Trophoblast cell (in vitro differentiated cells and primary cell): ENCODE measurements around the gene PITPNB.

Source experiments
- DNase-seq, 2 donors: peaks; one replicate each; pipeline ENCODE4 v3.0.0-alpha.2; 2016
- H2AFZ ChIP-seq: 2 replicates; pipeline ENCODE4 v1.6.1; 2013; ENCODE audit warnings: low read length, moderate library complexity, mild to moderate bottlenecking; ENCODE audit not compliant: insufficient read depth, poor library complexity
- H2AK5ac ChIP-seq: 2 replicates; pipeline ENCODE4 v1.6.1; 2013; ENCODE audit warnings: mild to moderate bottlenecking, low read length
- H2BK120ac ChIP-seq: 2 replicates; pipeline ENCODE4 v1.6.1; 2013; ENCODE audit warnings: low read length, mild to moderate bottlenecking, moderate library complexity; ENCODE audit not compliant: insufficient read depth, poor library complexity
- H2BK12ac ChIP-seq: 2 replicates; pipeline ENCODE4 v1.6.1; 2013; ENCODE audit warnings: mild to moderate bottlenecking, low read length, moderate library complexity
- H2BK5ac ChIP-seq: 2 replicates; pipeline ENCODE4 v1.6.1; 2013; ENCODE audit warnings: low read length, low read depth, moderate library complexity, mild to moderate bottlenecking; ENCODE audit not compliant: poor library complexity
- H3K14ac ChIP-seq: 2 replicates; pipeline ENCODE4 v1.6.1; 2013; ENCODE audit warnings: mild to moderate bottlenecking, low read length
- H3K18ac ChIP-seq: 2 replicates; pipeline ENCODE4 v1.6.1; 2013; ENCODE audit warnings: mild to moderate bottlenecking, low read length
- H3K23ac ChIP-seq: 2 replicates; pipeline ENCODE4 v1.6.1; 2013; ENCODE audit warnings: low read length
- H3K27ac ChIP-seq: 2 replicates; pipeline ENCODE4 v1.5.1; 2013; ENCODE audit warnings: low read depth, mild to moderate bottlenecking, inconsistent platforms, low read length, moderate library complexity
- H3K27me3 ChIP-seq: 2 replicates; pipeline ENCODE4 v1.6.1; 2013; ENCODE audit warnings: inconsistent platforms, mild to moderate bottlenecking, low read length, moderate library complexity; ENCODE audit not compliant: insufficient read depth
- H3K36me3 ChIP-seq, 2 experiments: 1 replicate in 1 of 2; 2 replicates in 1 of 2; pipeline ENCODE4 v1.6.1; 2013; ENCODE audit warnings: low read length in 2 of 2, mild to moderate bottlenecking in 2 of 2, moderate library complexity in 1 of 2; ENCODE audit not compliant: insufficient read depth in 2 of 2, control insufficient read depth in 1 of 2
- H3K4ac ChIP-seq: 2 replicates; pipeline ENCODE4 v1.6.1; 2013; ENCODE audit warnings: low read depth, mild to moderate bottlenecking, low read length, moderate library complexity
- H3K4me1 ChIP-seq, 2 experiments: 1 replicate in 1 of 2; 2 replicates in 1 of 2; pipeline ENCODE4 v1.6.1; 2013; ENCODE audit warnings: low read length in 2 of 2, mild to moderate bottlenecking in 2 of 2, moderate library complexity in 1 of 2; ENCODE audit not compliant: insufficient read depth in 2 of 2, control insufficient read depth in 1 of 2
- H3K4me2 ChIP-seq: 2 replicates; pipeline ENCODE4 v1.6.1; 2013; ENCODE audit warnings: inconsistent platforms, mild to moderate bottlenecking, low read length, moderate library complexity
- H3K4me3 ChIP-seq: 2 replicates; pipeline ENCODE4 v1.5.1; 2013; ENCODE audit warnings: mild to moderate bottlenecking, low read depth, low read length, inconsistent platforms
- H3K79me1 ChIP-seq: one replicate; pipeline ENCODE4 v1.6.1; 2013; ENCODE audit warnings: low read length
- H3K79me2 ChIP-seq: 2 replicates; pipeline ENCODE4 v1.6.1; 2013; ENCODE audit warnings: low read length, mild to moderate bottlenecking; ENCODE audit not compliant: control insufficient read depth, insufficient read depth, poor library complexity
- H3K9ac ChIP-seq: 2 replicates; pipeline ENCODE4 v1.6.1; 2013; ENCODE audit warnings: mild to moderate bottlenecking, low read length
- H3K9me3 ChIP-seq: 2 replicates; pipeline ENCODE4 v1.6.1; 2013; ENCODE audit warnings: low read depth, mild to moderate bottlenecking, control low read depth, inconsistent platforms, low read length; ENCODE audit not compliant: insufficient read depth
- H4K12ac ChIP-seq: 2 replicates; pipeline ENCODE4 v1.6.1; 2013; ENCODE audit warnings: low read depth, mild to moderate bottlenecking, low read length, moderate library complexity
- H4K8ac ChIP-seq: 2 replicates; pipeline ENCODE4 v1.6.1; 2013; ENCODE audit warnings: low read depth, mild to moderate bottlenecking, low read length, moderate library complexity
- H4K91ac ChIP-seq: one replicate; pipeline ENCODE4 v1.6.1; 2013; ENCODE audit warnings: low read depth, mild to moderate bottlenecking, low read length, moderate library complexity
- WGBS: extraction: QIAGEN DNeasy Blood & Tissue Kit; methylation state at CpG from one replicate; pipeline ENCODE4 v1.1.7; 2013; ENCODE audit warnings: missing lambda C conversion rate; ENCODE audit not compliant: insufficient read length, insufficient coverage; ENCODE audit errors: extremely low coverage; 5-methylcytosine and 5-hydroxymethylcytosine counted together

Gene PITPNB

DNA sequence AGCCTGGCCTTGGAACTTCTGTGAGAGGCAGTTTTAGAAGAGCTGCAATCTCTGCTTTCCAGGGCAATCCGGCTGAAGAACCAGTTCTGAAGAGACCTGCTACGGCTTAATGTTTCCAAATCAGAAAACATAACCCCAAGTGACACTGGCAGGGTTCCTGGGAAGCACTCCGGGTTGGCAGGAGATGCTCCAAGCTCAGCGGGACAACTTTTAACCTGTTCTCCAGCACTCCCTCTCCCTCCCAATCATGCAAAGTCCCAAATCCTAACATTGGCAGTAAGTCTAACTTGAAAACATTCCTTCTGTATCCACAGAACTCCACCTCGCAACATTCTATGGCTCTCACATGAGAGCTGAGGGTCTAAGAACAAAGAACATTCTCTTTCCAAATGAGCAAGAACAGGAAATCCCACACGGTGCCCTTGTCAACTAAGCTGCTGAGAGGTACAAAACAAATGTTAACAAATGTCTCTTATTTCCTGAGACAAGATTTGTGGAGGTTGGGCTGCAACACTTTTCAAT is 69.0 kb downstream of the PITPNB start:
- Histone ChIP-seq H2AFZ (no peak overlapping the region), H2BK12ac (no peak overlapping the region)
- no CpG with 5 or more reads among the region's 6 CpGs for WGBS

DNA sequence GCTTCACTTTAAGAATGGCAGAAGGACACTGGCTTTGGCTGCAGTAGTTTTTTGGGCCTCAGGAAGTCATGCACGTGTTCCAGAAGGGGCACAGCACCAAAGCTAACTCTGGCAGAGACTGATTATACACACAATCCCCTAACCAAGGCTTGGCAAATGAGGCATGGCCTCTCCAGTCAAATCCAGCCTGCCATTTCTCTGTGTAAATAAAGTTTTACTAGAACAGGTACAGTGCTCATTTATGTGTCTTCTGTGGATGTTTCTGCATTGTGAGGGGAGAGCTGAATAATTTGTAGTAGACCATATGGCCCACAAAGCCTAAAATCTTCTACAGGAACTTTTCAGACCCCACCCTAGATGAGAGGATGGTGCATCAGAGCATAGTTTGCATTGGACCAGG is 71.1 kb downstream of the PITPNB start:
- Histone ChIP-seq H2AK5ac (no peak overlapping the region), H4K12ac (no peak overlapping the region), H3K4me3 (no peak overlapping the region), H3K23ac (no peak overlapping the region), H3K18ac (no peak overlapping the region), H2BK120ac (no peak overlapping the region), H4K91ac (no peak overlapping the region), H3K14ac (no peak overlapping the region), H3K9me3 (peaks cover 2% of the 10 kb centered on the region), H2BK5ac (no peak overlapping the region), H3K4me1 (peaks cover 15 to 18% of the 10 kb centered on the region in 2 experiments), H2AFZ (no peak overlapping the region), H3K9ac (no peak overlapping the region), H3K27me3 (no peaks in the 10 kb centered on the region), H2BK12ac (no peak overlapping the region), H3K4me2 (no peak overlapping the region), H3K79me2 (no peaks in the 10 kb centered on the region), H3K79me1 (no peaks in the 10 kb centered on the region), H4K8ac (no peak overlapping the region), H3K4ac (no peak overlapping the region), H3K36me3 (peaks cover 22 to 44% of the 10 kb centered on the region in 2 experiments), H3K27ac (no peak overlapping the region)
- WGBS: no CpG with 5 or more reads among the region's 1 CpG
- no peak for DNase-seq

More for the DNA sequence above, 69.0 kb downstream of the PITPNB start:
- DNase-seq: no peak
- H3K4ac ChIP-seq: no peak overlapping the region
- no peak overlapping the region for H2BK120ac ChIP-seq
- peaks cover 25 to 49% of the 10 kb centered on the region in 2 experiments for H3K36me3 ChIP-seq
- H4K12ac ChIP-seq: no peak overlapping the region
- H3K4me2 ChIP-seq: no peak overlapping the region
- H2BK5ac ChIP-seq: no peak overlapping the region
- H3K14ac ChIP-seq: no peak overlapping the region
- H3K9ac ChIP-seq: no peak overlapping the region
- H3K27me3 ChIP-seq: no peaks in the 10 kb centered on the region
- H3K23ac ChIP-seq: no peak overlapping the region
- H3K27ac ChIP-seq: no peak overlapping the region
- no peak overlapping the region for H2AK5ac ChIP-seq
- H3K4me1 ChIP-seq: peaks cover 8% of the 10 kb centered on the region in 2 experiments
- H3K4me3 ChIP-seq: no peak overlapping the region
- H4K8ac ChIP-seq: no peak overlapping the region
- H3K9me3 ChIP-seq: peaks cover 2% of the 10 kb centered on the region
- H3K79me2 ChIP-seq: no peaks in the 10 kb centered on the region
- no peak overlapping the region for H4K91ac ChIP-seq
- no peak overlapping the region for H3K18ac ChIP-seq
- H3K79me1 ChIP-seq: no peaks in the 10 kb centered on the region

DNA sequence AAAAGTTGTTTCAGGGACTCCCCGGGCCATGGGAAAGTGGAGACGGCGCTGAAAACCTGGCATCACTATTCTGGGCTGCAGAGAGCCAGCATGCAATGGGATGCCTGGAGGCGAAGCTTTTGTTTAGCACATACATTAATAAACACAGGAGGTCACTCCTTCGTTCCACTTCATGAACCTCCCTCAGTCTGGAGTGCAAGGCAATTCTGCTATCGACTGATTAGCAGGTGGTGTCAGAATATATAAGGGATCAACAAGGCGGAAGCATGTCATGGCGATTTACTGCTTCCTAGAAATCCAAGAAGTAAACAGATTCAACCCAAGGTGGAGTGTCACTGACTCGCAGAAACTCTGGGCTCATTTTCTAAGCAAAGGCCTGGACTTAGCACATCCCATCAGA is 72.1 kb downstream of the PITPNB start:
- H3K27ac ChIP-seq: no peak overlapping the region
- no peak overlapping the region for H2BK5ac ChIP-seq
- no peaks in the 10 kb centered on the region for H3K79me2 ChIP-seq
- no peak overlapping the region for H2BK120ac ChIP-seq
- no peak overlapping the region for H3K23ac ChIP-seq
- H3K36me3 ChIP-seq: peaks cover 24 to 38% of the 10 kb centered on the region in 2 experiments
- H3K79me1 ChIP-seq: no peaks in the 10 kb centered on the region
- H3K9me3 ChIP-seq: peaks cover 2% of the 10 kb centered on the region
- no peak overlapping the region for H3K4me3 ChIP-seq
- H3K14ac ChIP-seq: no peak overlapping the region
- no CpG with 5 or more reads among the region's 9 CpGs for WGBS
- peaks cover 15 to 18% of the 10 kb centered on the region in 2 experiments for H3K4me1 ChIP-seq
- no peak overlapping the region for H2AFZ ChIP-seq
- no peak overlapping the region for H4K8ac ChIP-seq
- no peak overlapping the region for H3K18ac ChIP-seq
- H2AK5ac ChIP-seq: no peak overlapping the region
- H2BK12ac ChIP-seq: no peak overlapping the region
- no peak overlapping the region for H4K12ac ChIP-seq
- H4K91ac ChIP-seq: no peak overlapping the region
- DNase-seq: no peak
- no peaks in the 10 kb centered on the region for H3K27me3 ChIP-seq
- H3K4me2 ChIP-seq: no peak overlapping the region
- H3K9ac ChIP-seq: no peak overlapping the region
- H3K4ac ChIP-seq: no peak overlapping the region

GRCh38 chr22:27846248-27846757 is 72.8 kb downstream of the PITPNB start:
- no peak overlapping the region for H4K12ac ChIP-seq
- no CpG with 5 or more reads among the region's 5 CpGs for WGBS

More at GRCh38 chr22:27846248-27846757, 72.8 kb downstream of the PITPNB start:
- H3K79me2 ChIP-seq: no peaks in the 10 kb centered on the region
- H2BK12ac ChIP-seq: no peak overlapping the region
- peaks cover 15 to 18% of the 10 kb centered on the region in 2 experiments for H3K4me1 ChIP-seq
- no peaks in the 10 kb centered on the region for H3K79me1 ChIP-seq
- H3K36me3 ChIP-seq: peaks cover 27 to 35% of the 10 kb centered on the region in 2 experiments
- no peak overlapping the region for H4K8ac ChIP-seq
- no peaks in the 10 kb centered on the region for H3K27me3 ChIP-seq
- H3K18ac ChIP-seq: no peak overlapping the region
- H3K4me3 ChIP-seq: no peak overlapping the region
- H3K9me3 ChIP-seq: peaks cover 2% of the 10 kb centered on the region
- H2AK5ac ChIP-seq: no peak overlapping the region
- H2BK5ac ChIP-seq: no peak overlapping the region
- no peak overlapping the region for H2AFZ ChIP-seq
- no peak overlapping the region for H3K4me2 ChIP-seq
- H3K27ac ChIP-seq: no peak overlapping the region
- no peak for DNase-seq
- no peak overlapping the region for H3K14ac ChIP-seq
- H2BK120ac ChIP-seq: no peak overlapping the region
- H3K9ac ChIP-seq: no peak overlapping the region
- no peak overlapping the region for H3K4ac ChIP-seq
- no peak overlapping the region for H4K91ac ChIP-seq
- no peak overlapping the region for H3K23ac ChIP-seq
